GM12865 (cell line): Measurements from ENCODE around the gene AVPI1.

Experiments used
- DNase-seq: peaks from one replicate; pipeline ENCODE4 v3.0.0; 2010; ENCODE audit warnings: low read depth
- H3K4me3 ChIP-seq: 2 replicates; pipeline ENCODE4 v1.5.1; 2011; ENCODE audit warnings: mild to moderate bottlenecking, low read depth, low read length, control low read depth
- TF ChIP-seq, protein P1 (sequence below): IDR thresholded peaks from 2 replicates; pipeline ENCODE4 v1.5.1; 2011; ENCODE audit warnings: low read length, control low read depth, low read depth, inconsistent platforms; ENCODE audit not compliant: insufficient read depth; ENCODE audit errors: missing control alignments

The AVPI1 gene

DNA sequence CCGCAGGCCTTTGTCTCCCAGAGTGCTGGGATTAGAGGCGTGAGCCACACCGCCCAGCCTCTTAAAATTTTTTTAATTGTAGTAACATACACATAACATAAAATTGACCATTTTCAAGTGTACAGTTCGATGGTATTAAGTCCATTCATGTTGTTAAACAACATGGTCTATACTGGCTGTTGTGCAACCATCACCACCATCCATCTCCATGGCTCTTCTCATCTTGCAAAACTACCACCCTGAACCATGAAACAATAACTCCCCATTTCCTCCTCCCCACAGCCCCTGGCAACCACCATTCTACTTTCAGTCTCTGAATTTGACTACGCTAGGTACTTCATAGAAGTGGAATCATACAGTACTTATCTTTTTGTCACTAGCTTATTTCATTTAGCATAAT, 42.0 kb upstream of the AVPI1 start:
- DNase-seq = no peak
- TF ChIP-seq, protein P1, sequence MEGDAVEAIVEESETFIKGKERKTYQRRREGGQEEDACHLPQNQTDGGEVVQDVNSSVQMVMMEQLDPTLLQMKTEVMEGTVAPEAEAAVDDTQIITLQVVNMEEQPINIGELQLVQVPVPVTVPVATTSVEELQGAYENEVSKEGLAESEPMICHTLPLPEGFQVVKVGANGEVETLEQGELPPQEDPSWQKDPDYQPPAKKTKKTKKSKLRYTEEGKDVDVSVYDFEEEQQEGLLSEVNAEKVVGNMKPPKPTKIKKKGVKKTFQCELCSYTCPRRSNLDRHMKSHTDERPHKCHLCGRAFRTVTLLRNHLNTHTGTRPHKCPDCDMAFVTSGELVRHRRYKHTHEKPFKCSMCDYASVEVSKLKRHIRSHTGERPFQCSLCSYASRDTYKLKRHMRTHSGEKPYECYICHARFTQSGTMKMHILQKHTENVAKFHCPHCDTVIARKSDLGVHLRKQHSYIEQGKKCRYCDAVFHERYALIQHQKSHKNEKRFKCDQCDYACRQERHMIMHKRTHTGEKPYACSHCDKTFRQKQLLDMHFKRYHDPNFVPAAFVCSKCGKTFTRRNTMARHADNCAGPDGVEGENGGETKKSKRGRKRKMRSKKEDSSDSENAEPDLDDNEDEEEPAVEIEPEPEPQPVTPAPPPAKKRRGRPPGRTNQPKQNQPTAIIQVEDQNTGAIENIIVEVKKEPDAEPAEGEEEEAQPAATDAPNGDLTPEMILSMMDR = no peak

DNA sequence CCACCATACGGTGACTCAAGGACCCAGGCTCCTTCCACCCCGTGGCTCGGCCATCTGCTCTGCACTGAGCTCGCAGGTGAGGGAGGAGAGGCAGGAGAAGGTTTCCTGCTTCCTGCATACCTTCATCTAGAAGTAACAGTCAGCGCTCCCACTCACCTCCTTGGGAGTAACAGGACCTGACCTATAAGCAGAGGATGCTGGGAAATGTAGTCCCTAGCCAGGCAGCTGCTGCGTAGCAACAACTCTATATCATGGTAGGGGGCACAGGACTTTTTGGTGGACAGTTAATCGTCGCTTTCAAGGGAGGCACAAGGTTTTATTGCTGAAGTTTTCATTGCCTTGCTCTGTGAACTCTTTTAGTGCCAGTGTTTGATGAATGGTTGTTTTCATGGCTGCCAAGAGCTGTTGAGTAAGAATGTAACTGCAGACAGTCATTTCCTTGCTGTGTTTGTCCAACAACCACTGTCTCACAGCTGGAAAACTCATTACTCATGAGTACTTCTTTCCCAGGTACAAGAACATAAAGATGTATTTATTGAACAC, 39.7 kb upstream of the AVPI1 start:
- TF ChIP-seq, protein P1 = no peak
- no peak overlapping the region for H3K4me3 ChIP-seq
- no peak for DNase-seq

More for the DNA sequence above, 42.0 kb upstream of the AVPI1 start:
- no peak overlapping the region for H3K4me3 ChIP-seq

DNA sequence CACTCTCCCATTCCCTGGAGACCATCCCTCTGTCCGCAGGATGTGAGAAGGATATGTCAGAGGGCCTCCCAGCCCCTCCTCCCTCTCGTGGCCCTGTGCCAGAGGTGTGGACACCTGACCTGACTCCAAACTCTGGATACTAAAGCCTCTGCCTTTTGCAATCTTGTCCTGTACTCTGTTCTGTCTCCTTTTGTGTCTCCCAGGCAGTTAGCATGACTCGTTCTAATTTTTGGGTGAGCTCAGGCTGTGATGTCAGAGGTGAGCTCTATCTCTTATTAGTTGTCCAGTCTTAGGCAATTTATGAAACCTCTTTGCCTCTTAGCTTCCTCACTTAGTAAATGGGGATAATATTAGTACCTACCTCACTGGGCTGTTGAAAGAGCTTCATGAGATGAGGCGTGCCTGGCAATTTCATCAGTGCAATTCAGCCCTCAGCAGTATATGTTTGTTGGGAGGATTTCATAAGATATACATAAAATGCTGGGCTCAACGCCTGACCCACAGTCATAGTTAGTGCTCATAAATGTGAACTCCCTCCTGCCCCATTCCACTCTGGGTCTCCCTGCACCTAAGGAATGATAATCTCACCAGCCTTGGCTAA, 37.4 kb upstream of the AVPI1 start:
- TF ChIP-seq, protein P1 = no peak
- DNase-seq = no peak
- no peak overlapping the region for H3K4me3 ChIP-seq

DNA sequence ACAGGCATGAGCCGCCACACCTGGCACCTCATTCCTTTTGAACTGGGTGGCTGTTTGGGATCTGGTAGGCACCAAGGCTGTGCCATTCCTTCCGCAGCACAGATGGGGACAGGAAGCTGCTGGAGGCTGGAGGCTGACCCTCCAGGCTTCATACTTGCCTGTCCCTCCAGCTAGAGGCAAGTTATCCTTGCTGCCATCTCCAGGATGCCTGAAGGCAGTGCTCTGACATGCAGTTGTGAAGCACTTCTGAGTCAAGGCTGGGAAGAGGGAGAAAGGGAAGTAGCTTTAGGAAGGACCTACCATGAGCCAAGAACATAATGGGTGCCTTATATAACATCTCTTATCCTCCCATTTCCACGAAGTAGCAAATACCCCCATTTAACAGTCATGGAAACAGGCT, 36.0 kb upstream of the AVPI1 start:
- TF ChIP-seq, protein P1 = no peak
- DNase-seq = no peak
- H3K4me3 ChIP-seq = no peak overlapping the region

DNA sequence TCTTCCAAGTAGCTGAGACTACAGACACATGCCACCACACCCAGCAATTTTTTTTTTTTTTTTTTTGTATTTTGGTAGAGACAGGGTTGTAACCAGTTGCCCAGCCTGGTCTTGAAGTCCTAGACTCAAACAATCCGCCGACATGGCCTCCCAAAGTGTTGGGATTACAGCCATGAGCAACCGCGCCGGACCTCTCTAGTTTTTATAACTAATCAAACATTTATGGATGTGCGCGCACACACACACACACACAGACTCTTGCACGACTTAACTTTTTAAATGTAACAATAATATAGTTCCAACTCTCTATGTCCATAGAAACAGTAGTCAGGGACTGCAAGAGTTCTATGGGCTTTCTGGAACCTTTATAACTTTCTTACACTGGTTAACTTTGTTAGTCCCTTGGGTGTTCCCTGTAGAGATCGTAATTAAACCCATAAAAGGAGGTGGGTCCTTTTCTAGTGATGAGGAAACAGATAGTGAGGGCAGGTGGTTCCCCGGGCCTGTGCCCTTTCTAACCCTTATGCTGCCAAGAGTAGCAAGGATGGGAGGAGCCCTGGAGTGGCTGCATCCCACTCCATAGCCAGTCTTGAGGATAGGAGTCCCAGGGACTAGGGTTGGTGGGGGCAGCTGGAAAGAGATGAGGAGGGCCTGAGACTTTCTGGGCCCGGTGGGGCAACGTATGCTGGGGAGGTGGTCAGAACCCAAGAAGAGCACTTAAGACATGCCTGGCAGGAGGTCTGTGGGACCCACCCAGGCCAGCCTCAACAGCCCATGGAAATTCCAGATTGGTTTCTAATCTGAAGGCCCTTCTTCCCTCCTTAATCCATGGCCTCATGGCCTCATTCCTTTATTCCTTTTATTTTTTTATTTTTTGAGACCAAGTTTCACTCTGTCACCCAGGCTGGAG, 35.1 kb upstream of the AVPI1 start:
- H3K4me3 ChIP-seq = no peak overlapping the region
- TF ChIP-seq, protein P1 = no peak
- no peak for DNase-seq

DNA sequence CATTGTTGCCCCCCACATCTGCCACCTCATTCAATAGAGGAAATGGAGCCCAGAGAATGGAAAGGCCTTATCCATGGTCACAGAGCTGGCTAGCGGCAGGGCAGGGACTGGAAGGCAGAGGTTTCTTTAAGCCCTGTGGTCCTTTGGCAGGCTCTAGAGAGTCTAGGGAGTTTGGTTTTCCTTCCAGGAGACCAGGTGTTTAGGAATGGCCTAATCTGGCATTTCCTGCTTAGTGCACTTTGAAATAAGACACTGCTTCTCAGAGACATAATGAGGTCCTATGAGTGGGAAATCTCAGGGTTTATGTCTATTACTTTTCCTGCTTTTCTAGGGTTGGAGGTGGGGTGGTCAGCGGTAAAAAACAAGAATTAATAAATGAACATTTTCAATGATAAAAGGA, 32.6 kb upstream of the AVPI1 start:
- DNase-seq = no peak
- H3K4me3 ChIP-seq = no peak overlapping the region
- TF ChIP-seq, protein P1 = no peak
